ENCODE results near the gene AIFM2. TPM values are rescaled to one million over a fixed set of nuclear protein-coding genes. Genes with fewer than 3 reads are reported as not detected.

AIFM2 gene
- total and polyA plus RNA-seq, 8 donors = 6.0 to 17.5 (median 7.2) TPM

- ATAC-seq = no peak
- no peaks in the 10 kb centered on the region for H3K4me1 ChIP-seq
- intact Hi-C loops (cut with DNase I) = no loop called here
- no peaks in the 10 kb centered on the region for H3K36me3 ChIP-seq
- no peak for TF ChIP-seq CTCF (IDR thresholded peaks at IDR 0.05)
- no peak overlapping the region for H3K4me3 ChIP-seq
- H3K27me3 ChIP-seq = no peaks in the 10 kb centered on the region
- no peak overlapping the region for H3K27ac ChIP-seq
- no peak for DNase-seq
- H3K9me3 ChIP-seq = no peaks in the 10 kb centered on the region
These were observed 63.7 kb downstream of the AIFM2 start for GRCh38 chr10:70068925-70069324.

- DNase-seq = no peak
- Histone ChIP-seq H3K9me3 (no peaks in the 10 kb centered on the region), H3K27me3 (no peaks in the 10 kb centered on the region), H3K27ac (no peak overlapping the region), H3K36me3 (no peaks in the 10 kb centered on the region), H3K4me3 (no peak overlapping the region), H3K4me1 (no peaks in the 10 kb centered on the region)
- TF ChIP-seq CTCF (IDR thresholded peaks at IDR 0.05) = no peak
- intact Hi-C loops (cut with DNase I) = no loop called here
- ATAC-seq = no peak
These were observed 65.0 kb downstream of the AIFM2 start for GRCh38 chr10:70067586-70067985.

GRCh38 chr10:70066190-70066589, 66.4 kb downstream of the AIFM2 start:
- Histone ChIP-seq H3K36me3 (no peaks in the 10 kb centered on the region), H3K9me3 (no peaks in the 10 kb centered on the region), H3K27me3 (no peaks in the 10 kb centered on the region), H3K27ac (no peak overlapping the region), H3K4me3 (no peak overlapping the region), H3K4me1 (no peaks in the 10 kb centered on the region)
- no peak for ATAC-seq
- TF ChIP-seq CTCF (IDR thresholded peaks at IDR 0.05) = no peak
- intact Hi-C loops (cut with DNase I) = no loop called here
- no peak for DNase-seq

GRCh38 chr10:70064486-70064885, 68.1 kb downstream of the AIFM2 start:
- no peak overlapping the region for H3K4me3 ChIP-seq
- no peaks in the 10 kb centered on the region for H3K4me1 ChIP-seq
- no peak overlapping the region for H3K27ac ChIP-seq
- DNase-seq = no peak
- no peaks in the 10 kb centered on the region for H3K27me3 ChIP-seq
- H3K9me3 ChIP-seq = no peaks in the 10 kb centered on the region
- ATAC-seq = no peak
- no peak for TF ChIP-seq CTCF (IDR thresholded peaks at IDR 0.05)
- intact Hi-C loops (cut with DNase I) = no loop called here
- no peaks in the 10 kb centered on the region for H3K36me3 ChIP-seq

- intact Hi-C loops (cut with DNase I) = no loop called here
- H3K9me3 ChIP-seq = no peaks in the 10 kb centered on the region
These were observed 69.1 kb downstream of the AIFM2 start for GRCh38 chr10:70063418-70064098.

More at GRCh38 chr10:70063418-70064098, 69.1 kb downstream of the AIFM2 start:
- no peak for TF ChIP-seq CTCF (IDR thresholded peaks at IDR 0.05)
- DNase-seq (no peak), ATAC-seq (no peak)
- Histone ChIP-seq H3K4me3 (no peak overlapping the region), H3K36me3 (no peaks in the 10 kb centered on the region), H3K27me3 (no peaks in the 10 kb centered on the region), H3K4me1 (no peaks in the 10 kb centered on the region), H3K27ac (no peak overlapping the region)

Other genes starting within 250 kb of the AIFM2 start
- 10 to 100 TPM in 1 of 2 donors, 1 to 10 TPM in 1; 8.1 to 13.9 TPM for gene MACROH2A2, start 80.0 kb downstream of the AIFM2 start, total RNA-seq
- 10 to 100 TPM; 69.4 to 78.7 (median 73.7) TPM for gene MACROH2A2, start 80.0 kb downstream of the AIFM2 start, polyA plus RNA-seq (ENCODE audit: insufficient read length in 6 of 6)
- gene TYSND1, start 13.9 kb upstream of the AIFM2 start, total RNA-seq = 10 to 100 TPM; 11.3 to 14.5 TPM
- 10 to 100 TPM; 10.2 to 13.2 (median 12.7) TPM for gene TYSND1, start 13.9 kb upstream of the AIFM2 start, polyA plus RNA-seq (ENCODE audit: insufficient read length in 6 of 6)
- 100 to 1,000 TPM; 165 to 219 TPM for gene SAR1A, start 37.7 kb upstream of the AIFM2 start, total RNA-seq
- 100 to 1,000 TPM in 5 of 6 donors, 10 to 100 TPM in 1; 94.5 to 130 (median 124) TPM for gene SAR1A, start 37.7 kb upstream of the AIFM2 start, polyA plus RNA-seq (ENCODE audit: insufficient read length in 6 of 6)
- gene PPA1, start 100.6 kb upstream of the AIFM2 start, total RNA-seq = 100 to 1,000 TPM; 223 to 231 TPM
- 100 to 1,000 TPM; 102 to 143 (median 117) TPM for gene PPA1, start 100.6 kb upstream of the AIFM2 start, polyA plus RNA-seq (ENCODE audit: insufficient read length in 6 of 6)
- under 1 TPM; 0.20 to 0.21 TPM for gene NPFFR1, start 151.2 kb upstream of the AIFM2 start, total RNA-seq
- gene NPFFR1, start 151.2 kb upstream of the AIFM2 start, polyA plus RNA-seq (ENCODE audit: insufficient read length in 6 of 6) = under 1 TPM; 0.24 to 0.80 (median 0.53) TPM
- gene LRRC20, start 249.8 kb upstream of the AIFM2 start, total RNA-seq = 10 to 100 TPM; 22.9 to 26.6 TPM
- 10 to 100 TPM; 11.5 to 16.8 (median 13.7) TPM for gene LRRC20, start 249.8 kb upstream of the AIFM2 start, polyA plus RNA-seq (ENCODE audit: insufficient read length in 6 of 6)

All from left lung (tissue), 10 donors.